SK-N-MC (cell line): ENCODE results near the gene TACR2.

Experiments
- DNase-seq: peaks from one replicate; pipeline ENCODE4 v3.0.0-alpha.2; 2011; ENCODE audit warnings: low read depth, low spot score
- H3K27ac ChIP-seq: fragments of 200-600 bp; sonication (generic); 2 replicates; pipeline ENCODE4 v1.5.1; 2016; ENCODE audit warnings: mixed run types
- H3K36me3 ChIP-seq: fragments of 200-600 bp; sonication (generic); 2 replicates; pipeline ENCODE4 v1.6.1; 2017; ENCODE audit warnings: antibody characterized with exemption, low read length, mixed read lengths; ENCODE audit not compliant: insufficient read depth
- H3K4me3 ChIP-seq: fragments of 200-600 bp; sonication (generic); 2 replicates; pipeline ENCODE4 v1.5.1; 2016
- H3K9ac ChIP-seq: fragments of 200-600 bp; sonication (generic); 2 replicates; pipeline ENCODE4 v1.8.0; 2017; ENCODE audit warnings: mixed run types, mixed read lengths; ENCODE audit not compliant: insufficient read length
- H3K9me3 ChIP-seq: fragments of 200-600 bp; sonication (generic); 2 replicates; pipeline ENCODE4 v1.6.1; 2017; ENCODE audit warnings: low read depth, mild to moderate bottlenecking, antibody characterized with exemption, low read length, moderate library complexity, mixed read lengths
- EZH2 ChIP-seq: fragments of 200-600 bp; sonication (generic); IDR thresholded peaks from one replicate; pipeline ENCODE4 v1.6.1; 2017; ENCODE audit warnings: antibody characterized with exemption
- FOXP2 ChIP-seq: optimal IDR thresholded peaks from 2 replicates; pipeline ENCODE3; 2011; ENCODE audit warnings: mild to moderate bottlenecking, moderate library complexity; ENCODE audit not compliant: insufficient read depth; ENCODE audit errors: extremely low read length, control extremely low read depth
- POLR2AphosphoS5 ChIP-seq: IDR thresholded peaks from 2 replicates; pipeline ENCODE4 v1.6.1; 2012; ENCODE audit warnings: mild to moderate bottlenecking, low read depth, low read length, borderline replicate concordance

TACR2 gene

GRCh38 chr10:69359594-69359993, 57.1 kb downstream of the TACR2 start:
- Histone ChIP-seq H3K4me3 (no peak overlapping the region), H3K36me3 (no peaks in the 10 kb centered on the region), H3K27ac (no peak overlapping the region), H3K9me3 (no peaks in the 10 kb centered on the region), H3K9ac (no peak overlapping the region)
- no peak for TF ChIP-seq POLR2AphosphoS5
- TF ChIP-seq FOXP2, result no peak
- TF ChIP-seq EZH2, result no peak
- no peak for DNase-seq

GRCh38 chr10:69359148-69359547, 57.6 kb downstream of the TACR2 start:
- no peaks in the 10 kb centered on the region for H3K36me3 ChIP-seq
- no peak overlapping the region for H3K9ac ChIP-seq
- H3K4me3 ChIP-seq, result no peak overlapping the region
- no peak for DNase-seq
- no peak for TF ChIP-seq POLR2AphosphoS5
- TF ChIP-seq EZH2, result no peak
- TF ChIP-seq FOXP2, result no peak
- H3K27ac ChIP-seq, result no peak overlapping the region
- H3K9me3 ChIP-seq, result no peaks in the 10 kb centered on the region

- no peak overlapping the region for H3K9ac ChIP-seq
- TF ChIP-seq POLR2AphosphoS5, result no peak
- no peak for TF ChIP-seq FOXP2
- TF ChIP-seq EZH2, result no peak
- H3K36me3 ChIP-seq, result no peaks in the 10 kb centered on the region
- H3K9me3 ChIP-seq, result no peaks in the 10 kb centered on the region
- H3K4me3 ChIP-seq, result no peak overlapping the region
- no peak overlapping the region for H3K27ac ChIP-seq
- no peak for DNase-seq
Observed at GRCh38 chr10:69358148-69358795, 58.4 kb downstream of the TACR2 start.

- DNase-seq, result no peak
- no peaks in the 10 kb centered on the region for H3K36me3 ChIP-seq
- H3K9me3 ChIP-seq, result no peaks in the 10 kb centered on the region
- H3K9ac ChIP-seq, result no peak overlapping the region
- H3K4me3 ChIP-seq, result no peak overlapping the region
- no peak overlapping the region for H3K27ac ChIP-seq
- TF ChIP-seq EZH2 (no peak), FOXP2 (no peak), POLR2AphosphoS5 (no peak)
Observed at GRCh38 chr10:69356187-69356586, 60.5 kb downstream of the TACR2 start.

GRCh38 chr10:69353977-69354635, 62.6 kb downstream of the TACR2 start:
- no peaks in the 10 kb centered on the region for H3K36me3 ChIP-seq

More at GRCh38 chr10:69353977-69354635, 62.6 kb downstream of the TACR2 start:
- Histone ChIP-seq H3K9me3 (no peaks in the 10 kb centered on the region), H3K27ac (no peak overlapping the region), H3K9ac (no peak overlapping the region), H3K4me3 (no peak overlapping the region)
- DNase-seq, result no peak
- no peak for TF ChIP-seq EZH2
- TF ChIP-seq FOXP2, result no peak
- no peak for TF ChIP-seq POLR2AphosphoS5
